NCI-H2171 treated with DMSO at 0.1 percent for 48 hours (cell line): ENCODE measurements around the gene CPNE5.

Experiments
- DNase-seq: peaks from one replicate; lab custom pipeline; 2025; lab: John Stamatoyannopoulos, UW

CPNE5 gene

GRCh38 chr6:36834576-36835341 lies 4.5 kb downstream of the CPNE5 start:
- peak; percentile 89 for DNase-seq

GRCh38 chr6:36833182-36833789 lies 6.0 kb downstream of the CPNE5 start:
- DNase-seq: no peak

- DNase-seq: no peak
Observed at GRCh38 chr6:36832313-36832712, 6.9 kb downstream of the CPNE5 start.

GRCh38 chr6:36830577-36830976 lies 8.7 kb downstream of the CPNE5 start:
- no peak for DNase-seq

DNA sequence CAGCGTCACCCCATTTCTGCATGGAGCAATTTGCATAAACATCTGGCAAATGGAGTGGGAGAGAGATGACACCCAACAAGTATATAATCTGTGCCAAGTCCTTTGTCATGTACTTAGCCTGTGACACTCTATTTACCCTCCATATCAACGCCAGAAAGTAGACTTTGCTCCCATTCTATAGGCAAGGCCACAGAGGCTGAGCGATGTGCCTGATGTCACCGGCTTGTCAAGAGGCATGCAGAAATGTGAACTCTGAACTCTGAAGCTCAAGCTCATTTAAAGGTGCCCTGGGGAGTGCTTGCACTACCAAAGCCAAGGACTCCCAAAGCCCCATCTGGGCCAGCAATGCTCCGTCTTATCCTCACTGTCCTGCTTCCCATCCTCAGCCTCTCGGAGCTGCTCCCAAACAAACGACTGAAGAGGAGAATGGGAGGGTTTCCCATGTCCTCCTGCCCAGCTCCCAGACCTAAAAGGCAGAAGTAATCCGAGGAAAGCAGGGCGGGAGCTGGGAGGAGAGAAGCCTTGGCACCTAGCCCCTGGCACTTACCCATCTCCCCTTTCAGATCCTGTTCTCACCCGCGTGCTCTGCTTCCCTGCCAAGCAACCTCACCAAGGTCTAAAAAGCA lies 9.2 kb downstream of the CPNE5 start:
- peak; percentile 77 for DNase-seq

DNA sequence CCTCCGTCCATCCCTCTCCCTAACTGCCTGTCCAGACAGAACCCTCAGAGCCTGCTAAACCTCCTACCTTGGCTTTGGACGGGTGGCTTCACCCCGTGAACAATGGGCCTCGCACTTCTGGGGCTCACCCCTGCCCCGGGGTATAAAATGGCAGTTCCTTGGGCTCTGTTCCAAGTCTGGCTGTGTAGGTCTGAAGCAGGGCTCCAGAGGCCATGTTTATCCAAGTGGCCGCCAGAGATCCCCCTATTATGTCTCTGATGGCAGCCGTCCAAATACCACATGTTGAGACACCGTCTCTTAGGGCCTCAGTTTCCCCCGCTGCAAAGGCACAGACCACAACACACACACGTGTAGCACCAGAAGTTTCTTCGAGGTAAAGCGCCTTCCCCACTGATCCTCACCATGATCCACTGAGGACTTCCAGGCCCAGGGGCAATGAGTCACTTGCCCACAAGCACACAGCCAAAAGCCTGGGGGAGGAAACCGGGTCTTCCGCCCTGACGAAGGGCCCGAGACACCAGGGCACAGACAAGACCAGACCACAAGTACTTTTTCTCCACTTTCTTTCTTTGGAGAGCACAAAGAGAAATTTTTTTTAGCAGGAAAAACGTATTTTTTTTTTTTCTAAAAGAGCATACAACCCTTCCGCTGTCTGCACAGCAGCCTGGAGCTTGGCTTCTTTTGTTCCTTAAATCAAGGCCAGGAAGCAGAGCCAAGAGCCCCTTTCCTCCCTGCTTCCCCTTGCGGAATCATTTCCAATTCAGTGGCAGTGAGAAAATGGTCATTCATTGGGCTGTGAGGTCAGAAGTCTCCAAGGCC lies 11.8 kb downstream of the CPNE5 start:
- DNase-seq: no peak

DNA sequence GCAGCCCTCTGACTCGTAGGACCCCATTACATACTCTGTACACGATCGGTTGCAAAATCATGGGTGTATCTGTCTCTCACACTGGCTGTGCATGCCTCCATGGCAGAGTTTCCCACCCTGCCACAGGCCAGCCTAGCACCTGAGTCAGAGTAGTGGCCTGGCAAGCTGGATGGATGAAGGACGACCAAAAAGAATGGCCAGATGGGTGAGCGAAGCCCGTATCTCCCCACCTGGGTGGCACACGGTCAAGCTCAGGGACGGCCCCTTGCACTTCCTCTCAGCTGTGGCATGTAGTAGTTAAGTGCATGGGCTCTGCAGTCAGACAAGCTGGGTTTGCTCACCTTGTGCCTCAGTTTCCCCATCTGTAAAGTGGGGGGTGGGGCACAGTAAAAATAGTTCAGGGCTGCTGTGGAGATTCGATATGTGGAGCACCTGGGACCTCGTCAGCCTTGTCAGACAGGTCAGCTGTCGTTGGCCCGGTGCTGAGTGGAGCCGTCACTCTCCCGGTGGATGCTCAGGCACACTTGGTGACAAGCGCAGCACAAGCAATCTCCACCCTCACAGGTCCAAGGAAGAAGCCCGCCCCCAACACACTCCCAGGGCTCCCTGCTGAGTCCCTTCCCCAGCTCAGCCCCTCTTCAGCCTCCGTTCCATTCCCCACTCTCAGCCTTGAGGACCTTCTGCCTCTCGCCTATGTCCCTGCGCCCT lies 12.6 kb downstream of the CPNE5 start:
- DNase-seq: no peak

DNA sequence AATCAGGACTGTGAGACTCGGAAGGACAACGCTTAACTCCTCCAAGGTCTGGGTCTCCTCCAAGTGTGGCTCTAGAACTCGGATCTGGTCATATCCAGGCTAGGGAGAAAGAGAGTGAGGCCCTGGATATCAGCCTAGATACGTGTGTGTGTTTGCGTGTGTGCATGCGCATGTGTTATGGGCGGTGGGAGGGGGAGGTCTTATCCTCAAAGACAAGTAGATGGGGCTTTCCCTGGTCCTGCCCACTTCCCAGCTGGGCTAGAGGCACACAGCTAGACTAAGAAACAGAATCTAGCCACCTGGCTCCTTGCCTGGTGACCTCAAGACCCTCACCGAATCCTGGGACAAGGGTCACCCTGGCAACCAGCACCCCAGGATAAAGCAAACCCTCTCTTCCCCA lies 13.2 kb downstream of the CPNE5 start:
- DNase-seq: no peak

- DNase-seq: no peak
Observed at GRCh38 chr6:36825452-36825851, 13.8 kb downstream of the CPNE5 start.

DNA sequence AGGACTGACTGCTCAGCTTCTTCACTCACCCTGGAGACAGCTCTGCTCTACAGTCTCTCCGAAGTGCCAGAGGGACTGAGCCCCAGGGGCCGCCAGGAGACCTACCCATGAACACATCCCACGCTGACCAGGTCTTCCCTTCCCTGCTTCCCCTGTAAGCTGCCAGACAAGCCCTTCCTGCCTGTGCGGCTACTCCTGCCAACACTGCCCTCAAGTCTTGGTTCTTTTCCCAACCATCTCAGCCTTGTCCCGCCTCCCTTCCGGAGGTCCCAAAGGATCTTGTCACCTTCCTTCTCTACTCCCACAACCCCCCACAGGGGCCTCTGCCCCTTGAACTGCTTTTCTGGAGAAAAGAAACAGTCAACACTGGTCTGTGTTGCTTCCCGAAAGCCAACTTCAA lies 15.0 kb downstream of the CPNE5 start:
- DNase-seq: no peak

DNA sequence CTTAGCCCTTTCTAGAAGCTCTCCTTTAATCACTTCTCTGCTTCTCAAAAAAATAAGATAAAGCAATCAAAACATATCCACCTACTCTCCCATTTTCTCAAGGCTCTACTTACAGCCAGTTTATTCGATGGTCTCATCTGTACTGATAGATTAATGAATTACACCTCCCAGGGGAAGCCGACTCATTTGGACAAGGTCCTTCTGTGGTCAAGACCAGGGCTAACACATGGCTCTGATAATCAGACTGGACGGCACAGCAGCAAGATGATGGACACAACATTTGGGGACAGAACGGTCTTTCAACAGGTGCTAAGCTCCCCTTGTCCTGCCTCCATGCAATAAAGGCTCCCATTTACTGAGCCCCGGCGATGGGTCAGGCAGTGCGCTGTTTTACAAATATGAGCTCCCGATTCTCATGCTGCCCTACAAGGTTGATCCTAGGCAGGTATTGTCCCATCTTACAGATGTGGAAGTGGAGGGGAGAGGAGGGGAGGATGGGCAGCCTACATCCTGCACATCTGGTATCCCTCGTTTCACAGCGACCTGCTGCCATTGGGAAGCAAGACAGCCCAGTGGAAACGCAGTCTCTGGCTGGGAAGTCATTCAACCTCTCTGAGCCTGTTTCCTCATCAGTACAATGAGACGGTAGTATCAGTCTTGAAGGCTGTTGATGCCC lies 15.7 kb downstream of the CPNE5 start:
- no peak for DNase-seq

GRCh38 chr6:36822506-36823269 lies 16.6 kb downstream of the CPNE5 start:
- no peak for DNase-seq

GRCh38 chr6:36821581-36822335 lies 17.5 kb downstream of the CPNE5 start:
- DNase-seq: no peak

- DNase-seq: no peak
Observed at GRCh38 chr6:36820700-36821580, 18.3 kb downstream of the CPNE5 start.

DNA sequence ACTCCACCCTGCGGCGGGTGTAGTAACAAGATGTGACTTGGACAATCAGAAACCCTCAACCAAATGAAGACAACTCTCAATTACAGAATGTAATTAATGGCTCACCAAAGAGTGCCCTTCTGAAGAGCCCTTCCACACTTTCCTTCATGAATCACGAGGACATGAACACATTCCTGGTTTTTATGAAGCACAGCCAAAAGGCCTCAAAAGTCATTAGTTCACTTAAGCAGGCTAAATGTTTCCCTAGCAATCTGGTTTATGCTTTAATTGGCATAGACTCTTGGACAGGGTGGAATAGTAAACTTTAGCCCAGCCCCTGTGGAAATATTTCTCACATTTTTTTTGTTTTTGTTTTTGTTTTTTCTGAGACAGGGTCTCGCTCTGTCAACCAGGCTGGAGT lies 20.5 kb downstream of the CPNE5 start:
- no peak for DNase-seq

GRCh38 chr6:36817847-36818246 lies 21.4 kb downstream of the CPNE5 start:
- DNase-seq: no peak

DNA sequence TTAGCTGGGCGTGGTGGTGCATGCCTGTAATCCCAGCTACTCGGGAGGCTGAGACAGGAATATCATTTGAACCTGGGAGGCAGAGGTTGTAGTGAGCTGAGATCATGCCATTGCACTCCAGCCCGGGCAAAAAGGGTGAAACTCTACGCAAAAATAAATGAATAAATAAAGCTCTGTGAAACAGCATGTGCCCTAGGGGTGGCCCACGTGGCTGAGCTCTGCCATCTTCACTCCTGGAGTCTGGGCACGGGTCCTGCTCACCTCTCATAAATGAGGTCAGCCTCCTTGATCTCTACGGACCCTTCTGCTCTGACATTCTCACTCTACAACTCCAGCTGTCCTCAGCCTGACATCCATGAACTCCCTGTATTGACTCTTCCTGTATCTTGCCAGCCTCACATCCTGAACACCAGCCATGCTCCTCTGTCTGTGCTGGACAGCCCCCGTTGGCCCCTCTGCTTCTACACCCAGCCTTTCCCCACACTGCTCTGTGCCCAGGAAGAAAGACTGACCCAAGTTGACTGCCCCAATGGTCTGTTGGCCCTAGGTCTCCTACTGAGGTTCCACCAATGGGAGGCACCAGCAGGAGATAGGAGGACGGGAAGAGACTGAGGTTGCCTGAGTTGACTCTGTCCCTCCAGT lies 21.9 kb downstream of the CPNE5 start:
- no peak for DNase-seq
